ENCODE data around the gene MLEC.
"Not testable (repeated sequence)": the region's sequence is repeated elsewhere in the genome, so short reads cannot be mapped to it uniquely, and the experiment has no call there.

The MLEC gene

GRCh38 chr12:120663741-120664140 lies 23.2 kb upstream of the MLEC start:
- no peak for DNase-seq

DNA sequence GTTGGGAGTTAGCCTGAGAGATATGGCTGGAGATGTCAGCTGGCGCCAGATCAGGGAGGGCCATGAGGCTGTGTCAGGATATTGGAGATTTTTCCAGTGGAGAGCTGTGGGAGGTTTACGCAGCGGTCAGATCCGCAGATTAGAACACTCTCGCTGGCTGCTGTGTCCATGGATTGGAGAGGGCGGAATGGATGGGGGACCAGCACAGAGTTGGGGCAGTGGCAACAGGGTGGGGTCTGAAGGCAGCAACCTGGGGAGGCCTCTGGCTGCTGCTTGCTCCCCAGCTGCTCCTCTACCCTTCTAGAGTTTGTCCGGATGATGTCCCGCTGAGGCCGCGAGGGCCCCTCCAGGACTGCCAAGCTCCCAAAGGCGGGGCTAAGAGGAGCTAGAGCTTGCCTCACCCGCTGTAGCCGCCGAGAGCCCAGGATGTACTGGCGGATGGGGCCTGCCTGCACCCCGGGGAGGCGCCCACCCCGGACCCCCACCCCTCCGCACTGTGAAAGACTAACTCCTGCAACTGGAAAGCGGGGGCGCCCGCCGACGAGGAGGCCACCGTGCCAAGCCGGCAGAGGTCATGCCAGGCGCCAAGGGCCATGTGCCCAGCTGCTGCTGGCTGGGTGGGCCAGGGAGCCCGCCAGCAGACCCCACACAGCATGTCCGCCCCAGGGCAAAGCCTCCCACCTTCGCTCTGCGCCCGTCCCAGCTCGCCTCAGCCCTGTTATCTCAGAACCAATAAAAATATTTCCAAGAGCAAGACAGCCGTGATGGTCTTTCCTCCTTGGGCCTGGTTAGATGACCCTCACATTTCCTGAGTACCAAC lies 20.2 kb upstream of the MLEC start:
- DNase-seq, result no peak

GRCh38 chr12:120668091-120668867 lies 18.7 kb upstream of the MLEC start:
- DNase-seq, result no peak

DNA sequence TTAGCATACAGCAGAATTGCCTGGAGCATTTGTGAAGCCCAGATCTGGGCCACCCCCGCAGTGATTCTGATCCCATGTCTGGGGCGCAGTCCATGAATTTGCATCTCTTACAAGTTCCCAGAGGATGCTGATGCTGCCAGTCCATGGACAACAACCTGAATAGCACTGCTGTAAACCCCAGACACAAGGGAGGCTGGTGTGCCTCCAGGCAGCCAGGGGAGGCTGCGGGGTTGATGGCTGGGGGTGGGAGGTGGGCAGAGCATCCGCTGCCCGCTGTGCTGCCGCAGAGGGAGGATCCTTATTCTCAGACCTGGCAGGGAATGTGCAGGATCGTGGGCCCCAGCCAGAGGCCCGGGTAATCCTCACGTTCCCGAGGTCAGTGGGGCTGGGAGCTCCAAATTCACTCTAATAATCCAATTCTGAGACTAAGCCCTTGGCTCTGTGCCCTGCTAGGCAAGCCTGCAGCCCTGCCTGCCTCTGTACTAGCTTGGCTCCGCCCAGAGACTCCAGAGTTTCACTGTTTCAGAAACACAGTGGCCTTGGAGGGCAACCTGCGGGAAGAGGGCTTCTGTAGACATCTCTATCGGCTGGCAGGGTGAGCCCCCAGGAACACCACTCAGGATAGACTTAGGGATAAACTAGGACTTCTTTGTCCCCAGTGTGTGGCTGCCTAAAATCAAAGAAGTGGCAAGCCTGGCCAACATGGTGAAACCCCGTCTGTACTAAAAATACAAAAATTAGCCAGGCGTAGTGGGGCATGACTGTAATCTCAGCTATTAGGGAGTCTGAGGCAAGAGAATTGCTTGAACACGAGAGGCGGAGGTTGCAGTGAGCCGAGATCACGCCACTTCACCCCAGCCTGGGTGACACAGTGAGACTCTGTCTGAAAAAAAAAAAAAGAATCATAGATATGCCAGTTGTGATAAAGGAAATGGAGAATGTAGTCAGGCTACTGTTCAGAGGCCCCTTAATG lies 17.8 kb upstream of the MLEC start:
- no peak for DNase-seq

GRCh38 chr12:120670237-120670636 lies 16.7 kb upstream of the MLEC start:
- not testable (repeated sequence) for DNase-seq

DNA sequence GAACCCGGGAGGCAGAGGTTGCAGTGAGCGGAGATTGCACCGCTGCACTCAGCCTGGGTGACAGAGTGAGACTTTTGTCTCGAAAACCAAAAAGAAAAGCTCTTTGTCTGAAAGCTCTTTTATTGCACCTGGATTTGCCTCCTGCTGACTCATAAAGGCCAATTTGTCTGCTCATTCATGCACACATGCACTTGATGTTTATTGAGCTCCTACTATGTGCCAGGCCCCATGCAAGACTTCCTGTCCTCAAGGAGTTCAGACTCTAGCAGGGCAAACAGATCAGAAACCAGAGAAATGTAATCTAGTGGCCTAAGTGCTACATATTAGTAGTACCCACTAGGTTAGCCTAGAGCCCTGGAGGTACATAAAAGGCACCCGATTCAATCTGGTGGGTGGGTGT lies 16.3 kb upstream of the MLEC start:
- DNase-seq, result no peak

- DNase-seq, result no peak
Observed at GRCh38 chr12:120674097-120674636, 12.8 kb upstream of the MLEC start.

DNA sequence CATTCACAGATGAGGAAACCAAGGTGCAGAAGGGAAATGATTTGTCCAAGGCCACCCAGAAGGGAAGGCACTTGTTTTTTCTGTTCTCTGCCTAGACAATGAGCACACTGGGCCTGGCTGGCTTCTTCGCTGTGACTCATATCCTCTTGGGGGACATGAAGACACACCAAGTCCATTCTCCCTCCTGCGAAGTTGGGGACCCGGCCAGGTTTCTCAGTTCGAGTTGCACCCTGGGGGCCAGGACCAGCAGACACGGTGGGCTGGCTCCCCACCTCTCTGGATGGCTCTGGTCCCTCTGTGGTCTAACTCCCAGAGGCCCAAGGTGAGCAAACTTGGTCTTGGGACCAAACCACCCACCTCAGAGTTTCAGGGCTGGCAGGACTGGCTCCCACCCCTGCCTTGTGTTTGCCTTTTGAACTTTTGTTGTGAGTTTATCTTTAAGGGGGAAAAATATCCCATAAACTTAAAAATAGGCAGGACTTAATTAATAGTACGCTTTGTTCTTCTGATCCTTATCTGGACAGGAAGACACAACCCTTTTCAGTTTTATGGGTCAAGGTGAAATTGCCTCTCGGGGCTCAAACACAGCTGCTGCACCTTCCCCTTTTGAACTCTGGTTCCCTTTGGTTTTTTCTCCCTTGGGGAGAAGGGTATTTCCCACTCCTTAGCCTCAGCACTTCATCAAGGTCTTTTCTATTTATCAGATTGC lies 9.0 kb upstream of the MLEC start:
- DNase-seq, result no peak

DNA sequence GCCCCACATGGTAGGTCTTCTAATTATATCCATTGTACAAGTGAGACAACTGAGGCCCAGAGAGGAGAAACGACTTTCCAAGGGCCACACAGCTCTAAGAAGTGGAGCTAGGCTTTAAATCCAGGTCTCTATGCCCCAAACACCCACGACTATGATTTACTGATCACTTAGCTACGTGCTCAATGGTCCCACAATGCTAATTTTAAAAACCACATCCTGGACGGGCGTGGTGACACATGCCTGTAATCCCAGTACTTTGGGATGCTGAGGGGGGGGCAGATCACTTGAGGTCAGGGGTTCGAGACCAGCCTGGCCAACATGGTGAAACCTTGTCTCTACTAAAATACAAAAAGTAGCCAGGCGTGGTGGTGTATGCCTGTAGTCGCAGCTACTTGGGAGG lies 8.4 kb upstream of the MLEC start:
- DNase-seq, result no peak

GRCh38 chr12:120680165-120680738 lies 6.7 kb upstream of the MLEC start:
- no peak for DNase-seq

DNA sequence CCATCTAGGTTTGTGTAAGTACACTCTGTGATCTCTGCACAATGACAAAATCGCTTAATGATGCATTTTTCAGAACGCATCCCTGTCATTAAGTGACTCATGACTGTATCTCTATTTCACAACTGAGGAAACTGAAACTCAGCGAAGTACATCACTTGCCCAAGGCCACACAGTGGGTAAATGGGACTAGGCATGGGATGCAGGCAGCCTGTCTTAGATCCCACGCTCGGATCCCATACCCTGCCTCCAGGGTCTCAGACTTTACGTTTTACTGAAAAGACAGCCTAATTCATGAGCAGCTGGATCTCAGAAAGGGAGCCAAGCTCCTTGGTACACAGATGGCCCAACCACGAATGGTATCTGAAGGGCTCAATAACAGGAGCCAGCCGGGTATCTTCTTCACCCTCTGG lies 2.4 kb upstream of the MLEC start:
- no peak for DNase-seq

DNA sequence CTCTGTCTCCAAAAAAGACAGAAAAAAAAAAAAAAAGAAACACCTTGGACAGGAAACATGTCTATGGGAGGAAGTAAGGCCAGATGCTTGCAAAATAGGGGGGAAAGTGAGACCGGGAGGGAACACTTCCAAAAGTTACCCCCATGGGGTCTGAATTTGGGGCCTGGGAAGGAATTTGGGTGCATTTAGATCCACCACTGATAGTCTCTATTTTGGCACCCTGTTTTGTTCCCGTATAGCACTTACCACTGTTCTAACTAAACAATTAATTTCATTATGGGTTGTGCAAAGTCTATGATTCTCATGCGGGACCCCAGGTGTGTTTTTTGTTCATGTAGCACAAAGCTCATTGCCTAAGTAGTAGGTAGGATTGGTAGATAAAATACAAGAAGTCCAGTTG lies 1.4 kb upstream of the MLEC start:
- no peak for DNase-seq

DNA sequence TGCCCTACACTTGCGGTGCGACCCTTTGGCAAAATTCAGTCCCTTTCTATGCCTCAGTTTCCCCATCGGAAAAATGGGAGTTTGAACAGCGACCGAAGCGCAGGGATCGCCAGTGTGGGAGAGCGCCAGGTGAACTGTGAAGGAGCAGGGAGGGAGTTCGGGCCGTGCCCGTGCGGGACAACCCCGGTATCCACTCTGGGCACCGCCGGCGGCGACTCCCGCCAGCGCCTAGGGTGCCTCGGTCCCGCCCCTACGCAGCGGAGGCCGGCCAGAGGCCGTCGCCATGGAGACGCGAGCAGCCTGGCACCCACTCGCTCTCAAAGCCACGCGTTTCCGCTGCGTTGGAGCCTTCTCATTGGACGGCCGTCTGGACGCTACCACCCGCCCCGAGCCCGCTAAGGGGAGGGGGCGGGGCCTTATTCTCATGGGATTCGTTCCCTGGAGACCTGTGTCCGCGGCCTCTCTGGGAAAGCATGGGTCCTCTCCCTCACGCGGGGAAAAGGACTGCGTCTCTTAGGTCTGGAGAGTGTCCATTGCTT lies 729 bp upstream of the MLEC start:
- DNase-seq, result peak; percentile 97

DNA sequence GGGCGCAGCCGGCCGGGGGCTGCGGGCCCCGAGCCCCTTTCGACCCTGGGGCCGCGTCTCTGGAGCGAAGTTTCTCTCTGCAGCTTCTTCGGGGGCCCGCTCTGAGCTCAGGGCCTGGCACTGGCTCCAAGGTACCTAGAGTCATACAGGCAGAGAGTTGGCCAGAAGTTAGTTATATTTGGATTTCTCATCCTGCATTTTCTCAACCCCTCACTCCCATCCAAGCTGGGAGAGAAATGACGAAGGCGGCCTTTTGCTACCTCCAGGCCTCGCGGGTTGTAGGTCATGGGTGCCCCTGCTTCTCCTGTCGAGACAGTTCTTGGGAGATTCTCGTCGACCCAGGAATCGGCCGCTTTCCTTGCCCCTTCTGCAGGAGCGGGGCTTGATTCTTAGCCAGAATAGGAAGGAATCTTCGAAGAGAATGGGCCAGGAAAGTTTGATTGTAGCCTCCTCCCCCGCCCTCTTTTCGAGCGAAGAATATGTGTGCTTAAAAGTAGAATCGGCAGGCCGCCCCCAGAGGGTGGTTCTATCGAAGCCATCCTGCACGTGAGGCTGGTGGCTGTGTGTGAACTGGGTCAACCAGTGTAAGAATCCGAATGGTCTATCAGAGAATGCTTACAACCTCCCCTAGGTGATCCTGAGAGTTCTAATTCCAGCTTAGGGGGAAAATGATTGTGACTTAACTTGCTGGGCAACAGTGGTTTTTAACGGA lies 785 bp downstream of the MLEC start:
- DNase-seq, result no peak

GRCh38 chr12:120688527-120689071 lies 1.6 kb downstream of the MLEC start:
- no peak for DNase-seq

GRCh38 chr12:120689397-120690082 lies 2.6 kb downstream of the MLEC start:
- no peak for DNase-seq

DNA sequence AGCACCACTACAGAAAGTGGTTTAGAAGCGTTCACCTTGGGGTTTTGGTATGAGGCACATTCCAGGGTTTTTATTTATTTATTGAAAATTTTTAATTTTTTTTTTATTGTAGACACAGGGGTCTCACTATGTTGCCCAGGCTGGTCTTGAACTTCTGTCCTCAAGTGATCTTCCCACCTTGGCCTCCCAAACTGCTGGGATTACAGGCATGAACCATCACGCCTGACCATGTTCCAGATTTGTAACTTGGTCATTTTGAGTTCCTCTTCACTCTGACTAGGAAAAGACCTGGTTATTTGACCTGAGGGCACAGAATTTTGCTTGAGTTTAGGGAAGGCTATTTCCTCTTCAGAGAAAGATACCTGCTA lies 3.1 kb downstream of the MLEC start:
- DNase-seq, result no peak

- no peak for DNase-seq
Observed at GRCh38 chr12:120690978-120691377, 4.0 kb downstream of the MLEC start.

GRCh38 chr12:120692524-120693033 lies 5.6 kb downstream of the MLEC start:
- no peak for DNase-seq

GRCh38 chr12:120693848-120694247 lies 6.9 kb downstream of the MLEC start:
- DNase-seq, result no peak

Measured in DMS153 (cell line).